Activated T-helper 1 cell treated with anti-CD3 and anti-CD28 coated beads, Interleukin-12 subunit alpha, Interleukin-12 subunit beta, Interleukin-2, Interleukin-4 antibody, amounts not matched to agents 30 ng/mL and 10 ng/mL and 1 ng/mL, durations not matched to agents 14 hours and 24 hours and 36 hours (primary cell): ENCODE measurements around the gene LINC01488. TPM values are rescaled to one million over a fixed set of nuclear protein-coding genes. Genes with fewer than 3 reads are reported as not detected.

Source experiments
- DNase-seq: peaks from one replicate; pipeline ENCODE4 v3.0.0; 2021; ENCODE audit warnings: low spot score
- H3K27ac Mint-ChIP-seq: one replicate; pipeline ENCODE4 v1.8.0; 2021; ENCODE audit warnings: mild to moderate bottlenecking, mixed read lengths
- H3K27me3 Mint-ChIP-seq: one replicate; pipeline ENCODE4 v1.8.0; 2022; ENCODE audit warnings: mild to moderate bottlenecking, moderate library complexity, mixed read lengths; ENCODE audit not compliant: insufficient read depth
- H3K36me3 Mint-ChIP-seq: one replicate; pipeline ENCODE4 v1.8.0; 2021; ENCODE audit warnings: low read depth, mixed read lengths
- H3K4me1 Mint-ChIP-seq: one replicate; pipeline ENCODE4 v1.8.0; 2021; ENCODE audit warnings: low read depth, mixed read lengths
- H3K4me3 Mint-ChIP-seq: one replicate; pipeline ENCODE4 v1.8.0; 2021; ENCODE audit warnings: mild to moderate bottlenecking, moderate library complexity, mixed read lengths
- H3K9me3 Mint-ChIP-seq: one replicate; pipeline ENCODE4 v1.8.0; 2021; ENCODE audit warnings: mixed read lengths
- intact Hi-C: fragments of 100-400 bp; cut with micrococcal nuclease; formaldehyde crosslinking; loops from one replicate; pipeline ENCODE4 v1.15.1; 2024
- total RNA-seq: library from RNA; stranded (reverse); gene quantifications from 2 replicates; pipeline ENCODE4 v1.2.3, GENCODE V29; 2022

Gene LINC01488
- total RNA-seq, 1 donor from 2014 or later, result not detected

GRCh38 chr11:69511358-69512055, 30.0 kb downstream of the LINC01488 start:
- intact Hi-C loops, result no loop called here
- no peak for DNase-seq
- Mint-ChIP-seq H3K36me3 (no peaks in the 10 kb centered on the region), H3K27ac (no peak overlapping the region), H3K4me3 (no peak overlapping the region), H3K9me3 (peaks cover 5% of the 10 kb centered on the region), H3K4me1 (peaks cover 5% of the 10 kb centered on the region), H3K27me3 (peaks cover 3% of the 10 kb centered on the region)

- H3K4me3 Mint-ChIP-seq, result no peak overlapping the region
Observed at GRCh38 chr11:69512136-69512535, 30.7 kb downstream of the LINC01488 start.

GRCh38 chr11:69512790-69513189, 31.3 kb downstream of the LINC01488 start:
- Mint-ChIP-seq H3K4me3 (no peak overlapping the region), H3K27me3 (peaks cover 3% of the 10 kb centered on the region), H3K9me3 (peaks cover 10% of the 10 kb centered on the region), H3K27ac (no peak overlapping the region), H3K36me3 (no peaks in the 10 kb centered on the region), H3K4me1 (peaks cover 5% of the 10 kb centered on the region)
- intact Hi-C loops, result no loop called here
- no peak for DNase-seq

More at GRCh38 chr11:69512136-69512535, 30.7 kb downstream of the LINC01488 start:
- intact Hi-C loops, result no loop called here
- no peaks in the 10 kb centered on the region for H3K36me3 Mint-ChIP-seq
- DNase-seq, result no peak
- H3K27me3 Mint-ChIP-seq, result peaks cover 3% of the 10 kb centered on the region
- H3K9me3 Mint-ChIP-seq, result peaks cover 8% of the 10 kb centered on the region
- peaks cover 5% of the 10 kb centered on the region for H3K4me1 Mint-ChIP-seq
- no peak overlapping the region for H3K27ac Mint-ChIP-seq

- no peak overlapping the region for H3K4me3 Mint-ChIP-seq
- H3K4me1 Mint-ChIP-seq, result peaks cover 5% of the 10 kb centered on the region
- intact Hi-C loops, result no loop called here
- DNase-seq, result no peak
- no peaks in the 10 kb centered on the region for H3K36me3 Mint-ChIP-seq
- H3K9me3 Mint-ChIP-seq, result peaks cover 12% of the 10 kb centered on the region
- peaks cover 3% of the 10 kb centered on the region for H3K27me3 Mint-ChIP-seq
- no peak overlapping the region for H3K27ac Mint-ChIP-seq
Observed at GRCh38 chr11:69513196-69513595, 31.7 kb downstream of the LINC01488 start.

GRCh38 chr11:69513663-69514224, 32.3 kb downstream of the LINC01488 start:
- H3K4me3 Mint-ChIP-seq, result no peak overlapping the region

GRCh38 chr11:69514771-69515170, 33.3 kb downstream of the LINC01488 start:
- peaks cover 3% of the 10 kb centered on the region for H3K27me3 Mint-ChIP-seq
- H3K4me1 Mint-ChIP-seq, result no peaks in the 10 kb centered on the region
- H3K4me3 Mint-ChIP-seq, result no peak overlapping the region
- DNase-seq, result no peak
- peaks cover 18% of the 10 kb centered on the region for H3K9me3 Mint-ChIP-seq
- H3K27ac Mint-ChIP-seq, result no peak overlapping the region
- intact Hi-C loops, result no loop called here
- no peaks in the 10 kb centered on the region for H3K36me3 Mint-ChIP-seq

More at GRCh38 chr11:69513663-69514224, 32.3 kb downstream of the LINC01488 start:
- Mint-ChIP-seq H3K27ac (no peak overlapping the region), H3K9me3 (peaks cover 18% of the 10 kb centered on the region), H3K27me3 (peaks cover 3% of the 10 kb centered on the region), H3K36me3 (no peaks in the 10 kb centered on the region), H3K4me1 (peaks cover 5% of the 10 kb centered on the region)
- DNase-seq, result no peak
- intact Hi-C loops, result no loop called here

GRCh38 chr11:69515271-69516245, 34.1 kb downstream of the LINC01488 start:
- Mint-ChIP-seq H3K9me3 (peaks cover 18% of the 10 kb centered on the region), H3K27ac (no peak overlapping the region), H3K36me3 (no peaks in the 10 kb centered on the region), H3K4me1 (no peaks in the 10 kb centered on the region), H3K4me3 (no peak overlapping the region), H3K27me3 (peaks cover 3% of the 10 kb centered on the region)
- DNase-seq, result no peak
- intact Hi-C loops, result no loop called here

- Mint-ChIP-seq H3K27ac (no peak overlapping the region), H3K36me3 (no peaks in the 10 kb centered on the region), H3K4me3 (no peak overlapping the region), H3K4me1 (no peaks in the 10 kb centered on the region), H3K9me3 (peaks cover 18% of the 10 kb centered on the region), H3K27me3 (peaks cover 3% of the 10 kb centered on the region)
- intact Hi-C loops, result no loop called here
- DNase-seq, result no peak
Observed at GRCh38 chr11:69516526-69516925, 35.1 kb downstream of the LINC01488 start.

- Mint-ChIP-seq H3K4me1 (no peaks in the 10 kb centered on the region), H3K27ac (no peak overlapping the region), H3K9me3 (peaks cover 18% of the 10 kb centered on the region), H3K27me3 (peaks cover 3% of the 10 kb centered on the region), H3K4me3 (no peak overlapping the region), H3K36me3 (no peaks in the 10 kb centered on the region)
- no peak for DNase-seq
- intact Hi-C loops, result no loop called here
Observed at GRCh38 chr11:69518081-69518950, 36.9 kb downstream of the LINC01488 start.

- H3K4me1 Mint-ChIP-seq, result no peaks in the 10 kb centered on the region
Observed at GRCh38 chr11:69520186-69520916, 38.9 kb downstream of the LINC01488 start.

GRCh38 chr11:69521457-69521856, 40.0 kb downstream of the LINC01488 start:
- H3K27me3 Mint-ChIP-seq, result peaks cover 1% of the 10 kb centered on the region

More at GRCh38 chr11:69520186-69520916, 38.9 kb downstream of the LINC01488 start:
- intact Hi-C loops, result no loop called here
- H3K4me3 Mint-ChIP-seq, result no peak overlapping the region
- H3K27me3 Mint-ChIP-seq, result peaks cover 2% of the 10 kb centered on the region
- DNase-seq, result no peak
- H3K27ac Mint-ChIP-seq, result no peak overlapping the region
- H3K36me3 Mint-ChIP-seq, result no peaks in the 10 kb centered on the region
- peaks cover 18% of the 10 kb centered on the region for H3K9me3 Mint-ChIP-seq

GRCh38 chr11:69523453-69523852, 42.0 kb downstream of the LINC01488 start:
- Mint-ChIP-seq H3K9me3 (peaks cover 3% of the 10 kb centered on the region), H3K36me3 (no peaks in the 10 kb centered on the region), H3K27ac (no peak overlapping the region), H3K27me3 (peaks cover 4% of the 10 kb centered on the region), H3K4me1 (no peaks in the 10 kb centered on the region), H3K4me3 (no peak overlapping the region)
- no peak for DNase-seq
- intact Hi-C loops, result no loop called here

More at GRCh38 chr11:69521457-69521856, 40.0 kb downstream of the LINC01488 start:
- DNase-seq, result no peak
- no peaks in the 10 kb centered on the region for H3K4me1 Mint-ChIP-seq
- H3K27ac Mint-ChIP-seq, result no peak overlapping the region
- intact Hi-C loops, result no loop called here
- H3K9me3 Mint-ChIP-seq, result peaks cover 13% of the 10 kb centered on the region
- H3K4me3 Mint-ChIP-seq, result no peak overlapping the region
- no peaks in the 10 kb centered on the region for H3K36me3 Mint-ChIP-seq
